Erythroblast (primary cell): Measurements from ENCODE around the gene ZNF385D.

Source experiments
- DNase-seq, 2 experiments: peaks; one replicate each; lab custom pipeline; 2025; lab: John Stamatoyannopoulos, UW
- GATA1 ChIP-seq: IDR thresholded peaks from 2 replicates; pipeline ENCODE4 v1.6.1; 2011; ENCODE audit warnings: low read depth, mild to moderate bottlenecking, control low read depth, low read length, moderate library complexity
- POLR2A ChIP-seq: IDR thresholded peaks from 2 replicates; pipeline ENCODE4 v1.6.1; 2011; ENCODE audit warnings: mild to moderate bottlenecking, low read length

ZNF385D gene

GRCh38 chr3:21377071-21377769 lies 373.8 kb downstream of the ZNF385D start:
- DNase-seq, result no peak
- no peak for TF ChIP-seq GATA1

GRCh38 chr3:21372316-21372715 lies 378.7 kb downstream of the ZNF385D start:
- TF ChIP-seq POLR2A (no peak), GATA1 (no peak)
- DNase-seq, result no peak
